Motor neuron (in vitro differentiated cells): ENCODE measurements around the gene POLD3. TPM values are rescaled to one million over a fixed set of nuclear protein-coding genes. Genes with fewer than 3 reads are reported as not detected.
A peak's percentile ranks its signal among the peaks of the same experiment; 100 is the strongest.

Experiments used
- ATAC-seq, 8 experiments: fragments of 200-7000 bp; cut with Tn5 transposase; replicated peaks in 6 of 8; 2 replicates each; pipeline ENCODE4 v1.8.0; 2021; ENCODE audit warnings: mild to moderate bottlenecking in 8 of 8, moderate library complexity in 8 of 8
- H3K27ac ChIP-seq, 2 donors: fragments of 250-450 bp; sonication (Bioruptor Pico); 2 replicates each; pipeline ENCODE4 v1.9.0; 2021; ENCODE audit warnings: antibody characterized with exemption in 2 of 2, mild to moderate bottlenecking in 2 of 2, moderate library complexity in 1 of 2
- H3K4me1 ChIP-seq, 2 donors: fragments of 250-450 bp; sonication (Bioruptor Pico); replicated peaks in 1 of 2; 2 replicates each; pipeline ENCODE4 v1.6.1; 2021; ENCODE audit warnings: antibody characterized with exemption in 2 of 2, mild to moderate bottlenecking in 2 of 2, moderate library complexity in 1 of 2
- H3K4me3 ChIP-seq, 5 donors: fragments of 250-450 bp; sonication (Bioruptor Pico); 2 replicates each; pipeline ENCODE4 v1.9.0; 2021; ENCODE audit warnings: antibody characterized with exemption in 5 of 5, mild to moderate bottlenecking in 5 of 5, moderate library complexity in 4 of 5
- WGBS, 10 experiments: fragments of 450-650 bp; shearing (Covaris generic); methylation state at CpG; one replicate each; pipeline ENCODE4 v1.0.0; 2022; 5-methylcytosine and 5-hydroxymethylcytosine counted together
- in situ Hi-C, 9 experiments: fragments of 400-800 bp; cut with MboI; loops; one replicate each; pipeline ENCODE4 v1.15.0; 2021; ENCODE audit warnings: low sequenced_read_pairs in 9 of 9, low pct_unique_long_range_greater_than_20kb in 2 of 9; ENCODE audit not compliant: unreplicated experiment in 9 of 9
- total RNA-seq, 8 experiments: library from RNA; unstranded; fragments of 300-600 nt; gene quantifications; 2 replicates each; pipeline versions ENCODE4 v1.2.3 to v1.2.4, GENCODE V29; 2022

POLD3 gene
- total RNA-seq, 8 experiments from 2014 or later = 8.6 to 26.5 (median 15.5) TPM

DNA sequence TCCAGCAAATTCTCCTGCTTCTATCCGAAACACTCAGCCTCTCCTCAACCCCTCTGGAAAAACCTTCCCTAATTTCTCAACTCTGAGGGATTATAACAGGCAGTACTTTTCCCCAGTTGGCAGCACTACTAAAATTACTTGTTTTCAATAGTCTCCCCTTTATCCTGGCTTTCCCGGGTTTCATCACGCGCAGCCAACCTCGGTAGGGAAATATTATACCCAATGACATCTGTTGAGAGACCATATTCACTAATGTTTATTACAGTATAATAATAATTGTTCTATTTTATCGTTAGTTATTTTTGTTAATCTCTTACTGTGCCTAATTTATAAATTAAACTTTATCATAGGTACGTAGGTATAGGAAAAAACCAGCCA, 330 bp upstream of the POLD3 start:
- H3K4me3 ChIP-seq = peak overlapping the region; percentile 64 to 88 (median 76)
- peaks cover 6 to 8% of the 10 kb centered on the region in 2 donors for H3K4me1 ChIP-seq
- peak; percentile 10 to 43 (median 23) for ATAC-seq
- no peak overlapping the region for H3K27ac ChIP-seq
- in situ Hi-C loops = loop anchor here in 1 of 9 experiments (25.0 kb wide), 1 partner anchor 330 kb away; no protein-coding TSS in a partner anchor
- WGBS, 10 experiments = 2 to 60% (median 13%) methylated on average over 1 to 7 of the region's 7 CpGs; no CpG with 5 or more reads in 1 of the 10 experiments

DNA sequence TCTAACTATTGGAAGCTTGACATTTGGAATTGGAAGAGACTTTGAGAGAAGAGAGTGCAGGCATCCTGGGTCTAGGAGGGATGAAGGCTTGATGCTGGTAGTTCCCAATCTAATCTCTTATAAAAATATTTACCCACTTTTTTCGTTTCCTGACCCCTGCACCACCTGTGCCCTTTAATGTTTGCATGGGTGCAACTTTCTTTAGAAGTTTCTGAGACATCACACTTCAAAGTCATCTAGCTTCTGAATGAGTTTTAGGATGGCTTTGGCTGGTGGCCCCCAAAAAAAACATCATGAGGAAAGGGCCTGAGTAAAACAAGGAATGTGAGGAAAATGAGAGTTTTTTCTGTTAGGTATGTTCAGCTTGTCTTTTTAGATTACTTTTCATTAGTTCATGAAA, 1.1 kb downstream of the POLD3 start:
- in situ Hi-C loops = loop anchor here in 1 of 9 experiments (25.0 kb wide), 1 partner anchor 331 kb away; no protein-coding TSS in a partner anchor

DNA sequence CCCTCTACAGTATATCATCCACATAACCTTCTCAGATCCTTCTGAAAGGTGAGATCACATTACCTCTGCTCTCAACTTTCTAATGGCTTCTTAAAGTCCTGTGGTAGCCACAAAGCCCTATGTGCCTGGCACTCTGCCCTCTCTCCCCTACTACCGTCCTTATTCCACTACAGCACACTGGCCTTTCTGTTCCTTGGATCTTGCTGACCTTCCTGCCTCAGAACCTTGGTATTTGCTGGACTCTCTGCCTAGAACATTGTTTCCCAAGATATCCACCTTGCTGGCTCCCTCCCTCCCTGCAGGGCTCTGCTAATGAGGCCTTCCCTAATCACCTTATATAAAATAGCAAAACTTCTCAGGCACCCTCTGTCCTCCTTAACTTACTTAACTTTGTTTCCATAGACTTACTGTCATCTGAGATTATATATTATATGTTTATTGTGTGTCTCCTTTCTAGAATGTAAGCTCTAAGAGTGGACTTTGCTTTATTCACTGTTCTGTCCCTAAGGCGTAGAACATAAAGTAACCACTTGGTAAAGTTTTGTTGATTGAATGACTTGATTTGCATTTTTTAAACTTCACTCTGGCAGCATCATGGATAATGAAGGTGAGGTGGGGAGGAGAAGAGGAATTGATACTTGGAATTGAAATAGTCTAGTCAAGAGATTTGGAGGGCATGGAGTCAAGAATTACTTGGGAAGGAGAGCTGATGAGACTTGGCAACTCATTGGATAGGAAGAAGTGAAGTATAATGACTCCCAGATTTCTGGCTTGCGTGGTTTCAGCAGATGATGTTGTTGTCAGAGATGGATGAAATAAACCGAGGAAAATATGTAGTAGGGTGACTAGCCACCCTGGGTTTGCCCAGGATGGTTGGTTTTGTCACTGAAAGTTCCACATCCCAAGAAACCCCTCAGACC, 10.5 kb downstream of the POLD3 start:
- 36 to 100% (median 92%) methylated on average over 1 to 4 of the region's 4 CpGs for WGBS, 10 experiments
- Histone ChIP-seq H3K27ac (no peak overlapping the region), H3K4me1 (no peaks in the 10 kb centered on the region), H3K4me3 (no peak overlapping the region)
- ATAC-seq = no peak
- in situ Hi-C loops = loop anchor here in 1 of 9 experiments (25.0 kb wide), 1 partner anchor 259 kb away; no protein-coding TSS in a partner anchor

More for the DNA sequence above, 1.1 kb downstream of the POLD3 start:
- 0 to 20% (median 0%) methylated on average over 1 of the region's 1 CpG; no CpG with 5 or more reads in 4 of the 10 experiments for WGBS, 10 experiments
- H3K4me3 ChIP-seq = peak overlapping the region; percentile 64 to 88 (median 76)
- ATAC-seq = no peak
- peaks cover 6 to 8% of the 10 kb centered on the region in 2 donors for H3K4me1 ChIP-seq
- H3K27ac ChIP-seq = no peak overlapping the region

DNA sequence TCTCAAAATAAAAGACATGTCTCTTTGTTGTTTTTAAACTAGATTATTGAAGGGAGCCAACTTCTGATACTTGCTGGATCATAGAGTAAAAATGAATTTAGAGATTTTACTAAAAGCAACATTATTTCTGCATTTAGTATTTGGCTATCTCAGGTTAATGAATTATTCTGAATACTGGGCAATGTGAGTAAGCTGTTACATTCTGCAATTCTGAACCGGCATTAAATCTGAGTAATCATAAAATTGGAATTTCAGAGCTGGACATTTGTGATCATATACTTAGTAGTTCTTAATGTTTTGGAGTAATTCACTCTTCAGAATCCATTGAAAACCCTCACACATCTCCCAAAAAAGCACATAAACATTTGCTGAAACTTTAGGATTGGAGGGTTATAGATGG, 11.5 kb downstream of the POLD3 start:
- Histone ChIP-seq H3K4me3 (no peak overlapping the region), H3K27ac (no peak overlapping the region), H3K4me1 (no peaks in the 10 kb centered on the region)
- peak in 3 of 8 experiments; percentile 27 to 65 (median 60) for ATAC-seq
- 0 to 100% (median 50%) methylated on average over 1 of the region's 1 CpG; no CpG with 5 or more reads in 2 of the 10 experiments for WGBS, 10 experiments
- in situ Hi-C loops = loop anchor here in 1 of 9 experiments (25.0 kb wide), 1 partner anchor 258 kb away; no protein-coding TSS in a partner anchor

DNA sequence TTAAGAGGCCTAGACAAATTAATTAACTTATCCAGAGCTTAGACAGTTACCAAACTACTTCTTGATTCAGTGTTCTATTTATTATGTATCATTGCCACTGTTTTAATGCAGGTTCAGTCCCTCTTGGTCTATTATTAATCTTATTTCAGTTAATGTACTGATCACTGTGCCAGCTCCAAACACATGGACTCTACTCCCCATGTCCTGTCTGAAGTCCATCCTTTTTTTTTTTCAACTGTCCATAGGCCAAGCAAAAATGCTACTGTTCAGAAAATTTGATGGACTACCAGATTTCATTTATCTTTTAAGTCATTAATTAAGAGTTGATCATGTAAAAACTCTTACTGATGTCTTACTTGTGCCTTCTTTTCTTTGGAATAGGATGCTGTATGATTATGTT, 11.9 kb downstream of the POLD3 start:
- H3K4me3 ChIP-seq = no peak overlapping the region
- no peak for ATAC-seq
- H3K27ac ChIP-seq = no peak overlapping the region
- no peaks in the 10 kb centered on the region for H3K4me1 ChIP-seq
- in situ Hi-C loops = loop anchor here in 1 of 9 experiments (25.0 kb wide), 1 partner anchor 258 kb away; no protein-coding TSS in a partner anchor

DNA sequence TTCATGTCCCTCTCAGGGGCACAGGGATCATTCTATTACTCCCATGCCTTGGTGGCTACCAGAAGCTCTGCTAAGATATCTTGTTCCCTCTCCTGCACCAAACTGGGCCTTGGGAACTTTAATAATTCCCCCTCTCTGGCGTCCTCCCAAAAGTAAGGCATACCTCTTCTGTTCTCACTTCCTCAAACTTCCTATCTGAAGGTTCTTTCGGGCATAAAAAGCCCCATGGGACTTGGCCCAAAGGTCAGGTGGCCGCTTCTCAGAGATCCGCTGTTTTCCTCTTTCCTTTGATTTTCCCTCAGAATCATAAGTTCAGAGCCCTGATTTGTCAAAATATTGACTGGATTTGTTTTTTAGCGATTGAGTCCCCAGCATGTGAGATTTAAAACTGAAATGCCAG, 13.0 kb downstream of the POLD3 start:
- in situ Hi-C loops = loop anchor here in 1 of 9 experiments (25.0 kb wide), 1 partner anchor 257 kb away; no protein-coding TSS in a partner anchor
- no peak overlapping the region for H3K27ac ChIP-seq
- no peaks in the 10 kb centered on the region for H3K4me1 ChIP-seq
- WGBS, 10 experiments = 80 to 100% (median 97%) methylated on average over 1 to 5 of the region's 5 CpGs; no CpG with 5 or more reads in 3 of the 10 experiments
- ATAC-seq = no peak
- H3K4me3 ChIP-seq = no peak overlapping the region

DNA sequence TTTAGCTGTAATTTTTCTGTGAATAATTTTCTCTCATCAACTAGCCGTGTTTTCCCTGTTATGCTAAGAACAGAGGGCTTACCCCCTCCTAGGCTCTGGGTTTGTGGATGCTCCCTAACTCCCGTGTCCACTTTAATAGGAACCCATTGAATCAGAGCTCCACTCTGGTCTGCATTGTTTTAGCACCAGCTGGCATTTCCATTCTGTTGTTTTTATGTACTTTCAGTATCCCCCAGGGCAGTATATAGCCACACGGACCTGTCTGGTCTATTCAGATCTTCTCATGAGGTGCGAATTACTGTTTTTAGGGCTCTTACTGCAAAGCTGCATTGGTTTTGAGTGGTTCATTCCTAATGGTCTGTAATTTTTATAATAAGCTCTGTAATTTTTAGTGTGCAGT, 16.0 kb downstream of the POLD3 start:
- no peak overlapping the region for H3K27ac ChIP-seq
- 66 to 100% (median 91%) methylated on average over 1 to 4 of the region's 4 CpGs; no CpG with 5 or more reads in 2 of the 10 experiments for WGBS, 10 experiments
- no peak for ATAC-seq
- H3K4me3 ChIP-seq = no peak overlapping the region
- H3K4me1 ChIP-seq = no peaks in the 10 kb centered on the region
- in situ Hi-C loops = loop anchor here in 1 of 9 experiments (25.0 kb wide), 1 partner anchor 254 kb away; no protein-coding TSS in a partner anchor

DNA sequence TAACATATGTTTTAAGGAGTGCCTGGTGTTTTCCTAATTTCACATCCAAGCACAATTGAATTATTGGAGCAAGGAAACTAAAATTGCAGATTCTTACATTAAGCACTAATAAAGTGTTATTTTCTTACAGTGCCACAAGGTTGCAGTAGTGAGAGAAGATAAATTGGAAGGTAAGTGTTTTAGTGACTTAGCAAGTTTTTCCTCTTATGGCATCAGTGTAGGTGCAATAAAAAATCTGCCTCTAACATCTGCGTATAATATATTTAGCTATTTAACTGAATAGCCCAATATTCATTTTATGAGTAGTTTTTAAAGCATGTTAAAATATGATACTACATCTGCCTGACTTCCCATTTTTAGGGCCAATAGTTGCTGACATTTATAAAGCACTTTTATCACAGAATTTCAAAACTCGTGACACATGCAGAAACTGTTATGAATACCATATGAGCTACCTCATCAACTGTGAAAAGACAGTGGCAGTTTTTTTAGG, 19.0 kb downstream of the POLD3 start:
- ATAC-seq = peak in 2 of 8 experiments; percentile 76 to 82
- Histone ChIP-seq H3K4me3 (no peak overlapping the region), H3K27ac (no peak overlapping the region), H3K4me1 (no peaks in the 10 kb centered on the region)
- in situ Hi-C loops = loop anchor here in 1 of 9 experiments (25.0 kb wide), 1 partner anchor 251 kb away; no protein-coding TSS in a partner anchor
- 7 to 100% (median 91%) methylated on average over 1 to 2 of the region's 2 CpGs for WGBS, 10 experiments

DNA sequence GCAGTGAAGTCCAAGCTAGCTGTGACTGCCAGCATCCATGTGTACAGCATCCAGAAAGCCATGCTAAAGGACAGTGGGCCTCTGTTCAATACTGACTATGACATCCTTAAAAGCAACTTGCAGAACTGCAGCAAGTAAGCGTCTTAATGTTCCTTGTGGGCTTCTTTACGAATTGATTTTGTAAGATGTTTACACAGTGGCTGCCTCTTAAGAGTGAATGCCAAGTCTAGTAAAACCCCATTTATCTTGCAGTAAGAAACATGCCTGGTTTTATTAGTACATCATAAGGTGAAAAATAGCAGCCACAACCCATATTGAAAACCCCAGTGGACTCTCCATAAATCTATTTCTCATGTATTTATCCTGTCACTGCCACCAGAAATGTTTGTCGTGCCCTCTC, 20.5 kb downstream of the POLD3 start:
- 80 to 100% (median 98%) methylated on average over 1 to 3 of the region's 3 CpGs; no CpG with 5 or more reads in 2 of the 10 experiments for WGBS, 10 experiments
- no peak for ATAC-seq

DNA sequence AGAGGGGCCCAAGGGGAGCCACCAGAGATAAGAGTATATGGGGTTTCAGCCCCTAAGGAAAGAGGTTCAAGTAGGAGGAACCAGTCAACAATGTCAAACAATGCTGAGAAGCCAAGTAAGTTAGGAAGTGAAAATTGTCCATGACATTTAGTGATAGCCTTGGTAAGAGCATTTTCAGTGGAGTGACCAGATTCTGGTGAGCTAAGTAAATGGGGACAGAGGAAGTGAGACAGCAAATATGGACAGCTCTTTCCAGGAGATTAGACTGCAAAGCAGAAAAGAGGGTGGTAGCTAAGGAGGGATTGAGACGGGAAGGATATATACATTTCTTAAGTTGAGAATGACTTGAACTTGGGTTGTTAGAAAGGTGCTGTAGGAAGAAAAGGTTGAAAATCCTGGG, 22.9 kb downstream of the POLD3 start:
- 78 to 100% (median 88%) methylated on average over 1 of the region's 1 CpG; no CpG with 5 or more reads in 3 of the 10 experiments for WGBS, 10 experiments
- in situ Hi-C loops = loop anchor here in 1 of 9 experiments (25.0 kb wide), 1 partner anchor 247 kb away; no protein-coding TSS in a partner anchor
- H3K4me3 ChIP-seq = no peak overlapping the region
- H3K27ac ChIP-seq = no peak overlapping the region
- no peak for ATAC-seq
- no peaks in the 10 kb centered on the region for H3K4me1 ChIP-seq

More for the DNA sequence above, 20.5 kb downstream of the POLD3 start:
- Histone ChIP-seq H3K27ac (no peak overlapping the region), H3K4me1 (no peaks in the 10 kb centered on the region), H3K4me3 (no peak overlapping the region)
- in situ Hi-C loops = loop anchor here in 1 of 9 experiments (25.0 kb wide), 1 partner anchor 249 kb away; no protein-coding TSS in a partner anchor

DNA sequence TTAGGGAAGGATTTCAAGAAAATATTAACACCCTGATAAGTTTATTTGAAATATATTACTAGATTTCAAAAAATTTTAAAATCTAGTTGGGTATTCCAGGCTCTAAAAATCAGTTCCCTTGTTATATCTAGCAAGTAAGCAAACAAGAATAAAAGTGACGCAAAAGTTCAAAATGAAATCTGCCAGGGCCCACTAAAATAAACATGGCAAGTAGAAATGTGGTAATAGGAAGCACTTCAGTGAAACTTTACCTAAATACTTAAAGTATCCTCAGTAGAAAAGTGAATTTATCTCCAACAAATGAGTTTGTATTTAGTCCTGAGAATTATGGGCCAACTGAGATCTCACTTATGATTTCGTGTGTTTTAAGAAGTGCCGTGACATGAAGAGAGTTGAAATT, 23.6 kb downstream of the POLD3 start:
- H3K4me1 ChIP-seq = no peaks in the 10 kb centered on the region
- no peak overlapping the region for H3K4me3 ChIP-seq
- in situ Hi-C loops = loop anchor here in 1 of 9 experiments (25.0 kb wide), 1 partner anchor 246 kb away; no protein-coding TSS in a partner anchor
- no peak overlapping the region for H3K27ac ChIP-seq
- 85 to 100% (median 96%) methylated on average over 1 to 3 of the region's 3 CpGs; no CpG with 5 or more reads in 1 of the 10 experiments for WGBS, 10 experiments
- no peak for ATAC-seq

DNA sequence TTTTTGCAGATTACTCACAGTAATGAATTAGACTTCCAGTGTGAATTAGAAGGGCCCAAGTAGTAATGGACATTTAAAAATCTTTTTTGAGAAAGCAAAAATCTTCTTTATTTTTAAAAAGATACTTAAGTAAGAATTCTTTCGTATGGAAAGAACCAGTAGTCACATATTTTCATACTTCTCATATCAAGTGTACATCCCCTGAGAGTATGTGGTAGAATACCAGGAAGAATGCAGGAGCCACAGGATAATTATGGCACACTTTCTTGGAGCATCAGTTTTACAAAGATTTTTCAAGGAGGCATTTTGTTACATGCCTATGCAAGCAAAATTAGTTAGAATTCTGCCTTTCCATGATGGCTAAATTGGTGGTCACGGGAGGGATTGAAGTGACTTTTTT, 28.1 kb downstream of the POLD3 start:
- no peak for ATAC-seq
- H3K4me3 ChIP-seq = no peak overlapping the region
- H3K27ac ChIP-seq = no peak overlapping the region
- 57 to 100% (median 88%) methylated on average over 1 to 2 of the region's 2 CpGs; no CpG with 5 or more reads in 1 of the 10 experiments for WGBS, 10 experiments
- no peaks in the 10 kb centered on the region for H3K4me1 ChIP-seq
- in situ Hi-C loops = loop anchor here in 1 of 9 experiments (25.0 kb wide), 1 partner anchor 242 kb away; no protein-coding TSS in a partner anchor

DNA sequence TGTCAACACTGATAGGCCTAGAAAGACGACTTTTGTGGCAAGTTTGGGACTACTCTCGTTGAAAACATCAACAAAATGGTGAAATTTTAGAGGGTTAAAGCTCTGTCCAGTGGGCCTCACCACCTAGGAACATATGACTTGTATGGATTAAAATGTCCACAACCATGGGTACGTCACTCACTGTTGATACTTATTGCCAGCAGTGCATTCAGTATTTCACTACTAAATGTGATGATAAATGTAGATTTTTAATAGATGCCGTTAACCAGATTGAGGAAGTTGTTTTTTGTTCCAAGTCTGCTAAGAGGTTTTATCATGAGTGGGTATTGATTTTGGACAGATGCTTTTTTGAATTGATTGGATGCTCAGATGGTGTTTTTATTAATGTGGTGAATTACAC, 33.7 kb downstream of the POLD3 start:
- Histone ChIP-seq H3K27ac (no peak overlapping the region), H3K4me1 (no peaks in the 10 kb centered on the region), H3K4me3 (no peak overlapping the region)
- in situ Hi-C loops = no loop called here
- 80 to 100% (median 97%) methylated on average over 1 to 4 of the region's 4 CpGs for WGBS, 10 experiments
- ATAC-seq = no peak
